ENCODE data around the gene GPR180.

DNA sequence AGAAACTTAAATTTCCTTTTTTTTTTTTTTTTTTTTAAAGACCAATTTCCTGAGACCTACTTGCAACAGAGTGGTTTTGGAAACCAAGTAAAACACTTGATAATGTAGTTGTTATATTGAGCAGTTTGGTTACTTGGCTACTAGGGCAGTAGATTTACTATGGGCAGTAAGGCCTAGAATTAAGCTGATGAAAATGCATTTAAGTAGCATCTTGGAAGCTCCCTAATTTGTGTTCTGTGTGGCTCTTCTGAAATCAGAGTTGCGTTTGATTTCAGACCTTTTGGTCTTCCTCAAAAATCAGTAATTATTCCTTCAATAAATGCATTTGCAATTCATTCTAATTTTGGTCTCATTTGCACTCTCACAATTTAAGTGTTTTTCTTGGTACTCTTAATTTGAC, 810 bp downstream of the GPR180 start:
- TF ChIP-seq, protein P1, sequence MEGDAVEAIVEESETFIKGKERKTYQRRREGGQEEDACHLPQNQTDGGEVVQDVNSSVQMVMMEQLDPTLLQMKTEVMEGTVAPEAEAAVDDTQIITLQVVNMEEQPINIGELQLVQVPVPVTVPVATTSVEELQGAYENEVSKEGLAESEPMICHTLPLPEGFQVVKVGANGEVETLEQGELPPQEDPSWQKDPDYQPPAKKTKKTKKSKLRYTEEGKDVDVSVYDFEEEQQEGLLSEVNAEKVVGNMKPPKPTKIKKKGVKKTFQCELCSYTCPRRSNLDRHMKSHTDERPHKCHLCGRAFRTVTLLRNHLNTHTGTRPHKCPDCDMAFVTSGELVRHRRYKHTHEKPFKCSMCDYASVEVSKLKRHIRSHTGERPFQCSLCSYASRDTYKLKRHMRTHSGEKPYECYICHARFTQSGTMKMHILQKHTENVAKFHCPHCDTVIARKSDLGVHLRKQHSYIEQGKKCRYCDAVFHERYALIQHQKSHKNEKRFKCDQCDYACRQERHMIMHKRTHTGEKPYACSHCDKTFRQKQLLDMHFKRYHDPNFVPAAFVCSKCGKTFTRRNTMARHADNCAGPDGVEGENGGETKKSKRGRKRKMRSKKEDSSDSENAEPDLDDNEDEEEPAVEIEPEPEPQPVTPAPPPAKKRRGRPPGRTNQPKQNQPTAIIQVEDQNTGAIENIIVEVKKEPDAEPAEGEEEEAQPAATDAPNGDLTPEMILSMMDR (IDR thresholded peaks at IDR 0.05) = no peak
- TF ChIP-seq POLR2A (IDR thresholded peaks at IDR 0.05) = no peak
